ENCODE data around the gene SMC6. TPM values are rescaled to one million over a fixed set of nuclear protein-coding genes. Genes with fewer than 3 reads are reported as not detected.

The SMC6 gene
- total RNA-seq, 1 experiment from 2014 or later, result 75.7 TPM

DNA sequence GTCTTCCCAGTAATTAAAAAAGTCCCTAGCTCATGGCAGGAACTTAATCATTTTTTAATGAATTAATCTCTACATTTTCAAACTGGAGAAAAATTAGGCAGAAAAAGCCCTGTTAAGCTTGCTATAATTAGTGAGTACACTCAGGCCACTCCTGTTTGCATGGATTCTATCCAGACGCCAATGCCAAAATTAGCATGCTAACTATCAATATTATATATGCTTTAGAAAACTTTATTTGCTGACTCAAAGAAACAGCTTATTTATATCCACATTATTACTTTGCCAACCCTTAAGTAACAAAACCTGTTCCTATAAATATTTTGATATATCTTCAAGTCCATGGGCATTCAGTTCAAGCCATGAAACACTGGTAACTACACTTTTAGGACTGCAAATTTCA lies 90.9 kb downstream of the SMC6 start:
- H3K27me3 ChIP-seq, result no peaks in the 10 kb centered on the region
- no peak overlapping the region for H3K4me3 ChIP-seq
- H3K9me3 ChIP-seq (replicated peaks), result no peaks in the 10 kb centered on the region

DNA sequence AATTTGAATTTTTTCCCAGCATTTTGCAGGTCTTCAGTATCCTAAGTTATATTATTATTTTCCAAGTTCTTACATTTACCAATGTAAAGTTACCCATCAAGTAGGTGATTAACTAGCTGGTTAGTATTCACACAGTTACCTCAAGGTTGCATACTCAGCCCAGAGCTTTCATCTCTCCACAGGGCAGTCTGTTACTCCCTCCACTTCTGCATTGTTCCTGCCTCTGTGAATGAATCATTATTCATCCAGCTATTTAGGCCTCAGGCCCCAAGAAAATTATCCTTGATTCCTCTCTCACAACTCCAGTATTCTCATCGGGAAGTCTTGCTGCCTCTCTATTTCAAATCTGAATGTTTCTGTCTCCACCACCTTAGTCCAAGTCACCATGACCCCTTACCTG lies 92.2 kb downstream of the SMC6 start:
- H3K27me3 ChIP-seq, result no peaks in the 10 kb centered on the region
- peaks cover 40% of the 10 kb centered on the region for H3K36me3 ChIP-seq
- DNase-seq, result no peak
- no peak overlapping the region for H3K4me3 ChIP-seq
- no peaks in the 10 kb centered on the region for H3K9me3 ChIP-seq (replicated peaks)
- H3K4me1 ChIP-seq, result no peaks in the 10 kb centered on the region
- H3K27ac ChIP-seq, result no peak overlapping the region

More for the DNA sequence above, 90.9 kb downstream of the SMC6 start:
- Histone ChIP-seq H3K4me1 (no peaks in the 10 kb centered on the region), H3K27ac (no peak overlapping the region), H3K36me3 (peaks cover 46% of the 10 kb centered on the region)
- no peak for DNase-seq

DNA sequence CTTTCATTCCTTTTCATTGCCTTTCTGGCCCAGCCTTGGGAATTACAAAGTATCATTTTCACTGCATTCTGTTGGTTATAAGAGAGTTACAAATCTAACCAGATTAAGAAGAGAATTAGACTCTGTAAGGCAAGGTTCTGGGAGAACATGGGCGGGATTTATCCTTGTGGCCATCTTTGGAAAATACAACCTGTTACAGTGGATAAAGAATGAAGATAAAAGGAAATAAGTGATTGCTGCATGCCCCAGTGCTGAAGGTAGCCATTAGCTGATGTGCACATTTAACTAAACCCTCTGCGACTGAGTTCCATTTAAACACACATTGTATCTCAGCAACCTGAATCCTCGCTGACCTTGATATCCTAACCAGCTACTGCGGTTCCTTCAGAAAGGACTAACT lies 93.4 kb downstream of the SMC6 start:
- no peaks in the 10 kb centered on the region for H3K27me3 ChIP-seq
- no peak overlapping the region for H3K4me3 ChIP-seq
- H3K36me3 ChIP-seq, result peaks cover 28% of the 10 kb centered on the region
- no peak for DNase-seq
- H3K27ac ChIP-seq, result no peak overlapping the region
- H3K9me3 ChIP-seq (replicated peaks), result no peaks in the 10 kb centered on the region
- H3K4me1 ChIP-seq, result no peaks in the 10 kb centered on the region

DNA sequence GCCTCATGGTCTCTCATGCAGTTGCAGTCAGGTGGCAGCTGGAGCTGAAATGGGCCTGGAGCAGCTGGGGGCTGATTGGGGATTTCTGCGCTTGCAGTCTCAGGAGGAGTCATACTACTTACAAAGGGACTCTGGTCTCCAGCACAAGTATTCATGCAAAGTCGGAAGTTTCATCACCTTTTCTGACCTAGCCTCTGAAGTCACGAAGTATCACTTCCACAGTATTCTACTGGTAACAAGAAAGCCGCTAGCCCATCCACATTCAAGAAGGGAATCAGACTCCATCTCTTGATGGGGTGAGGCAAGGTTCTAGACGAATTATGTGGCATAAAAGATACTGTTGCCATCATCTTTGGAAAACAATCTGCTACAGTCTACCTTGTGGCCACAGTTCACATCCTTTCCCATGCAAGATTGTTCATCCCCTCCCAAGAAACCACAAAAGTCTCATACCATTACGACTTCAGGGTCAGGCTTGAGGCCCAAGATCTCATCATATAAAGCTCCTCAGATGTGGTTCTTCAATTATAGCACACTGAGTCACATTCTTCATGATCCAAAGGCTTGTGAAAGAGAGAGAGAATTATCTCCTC lies 95.3 kb downstream of the SMC6 start:
- no peaks in the 10 kb centered on the region for H3K4me1 ChIP-seq
- no peak for DNase-seq
- no peaks in the 10 kb centered on the region for H3K9me3 ChIP-seq (replicated peaks)
- no peak overlapping the region for H3K27ac ChIP-seq
- H3K36me3 ChIP-seq, result peaks cover 10% of the 10 kb centered on the region
- H3K27me3 ChIP-seq, result no peaks in the 10 kb centered on the region
- H3K4me3 ChIP-seq, result no peak overlapping the region

DNA sequence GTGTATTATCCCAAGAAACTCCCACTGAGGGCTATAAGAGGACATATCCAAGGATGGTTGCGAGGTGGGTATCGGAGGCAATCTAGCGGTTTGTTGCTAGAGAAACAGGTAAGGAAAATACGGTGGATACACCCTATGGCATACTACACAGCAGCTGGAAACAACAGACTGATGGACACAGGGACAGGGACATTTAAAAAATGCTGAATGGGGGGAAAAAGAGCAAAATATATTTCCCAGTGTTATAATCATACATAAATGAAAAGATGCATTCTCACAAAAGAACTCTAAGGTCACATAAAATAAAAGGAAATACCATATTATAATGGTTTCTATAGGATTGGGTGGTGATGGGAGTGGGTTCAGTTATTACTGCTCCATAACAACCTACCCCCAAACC lies 95.9 kb downstream of the SMC6 start:
- Histone ChIP-seq H3K4me3 (no peak overlapping the region), H3K9me3 (replicated peaks) (no peaks in the 10 kb centered on the region), H3K4me1 (no peaks in the 10 kb centered on the region), H3K27me3 (no peaks in the 10 kb centered on the region), H3K36me3 (peaks cover 4% of the 10 kb centered on the region), H3K27ac (no peak overlapping the region)
- DNase-seq, result no peak

DNA sequence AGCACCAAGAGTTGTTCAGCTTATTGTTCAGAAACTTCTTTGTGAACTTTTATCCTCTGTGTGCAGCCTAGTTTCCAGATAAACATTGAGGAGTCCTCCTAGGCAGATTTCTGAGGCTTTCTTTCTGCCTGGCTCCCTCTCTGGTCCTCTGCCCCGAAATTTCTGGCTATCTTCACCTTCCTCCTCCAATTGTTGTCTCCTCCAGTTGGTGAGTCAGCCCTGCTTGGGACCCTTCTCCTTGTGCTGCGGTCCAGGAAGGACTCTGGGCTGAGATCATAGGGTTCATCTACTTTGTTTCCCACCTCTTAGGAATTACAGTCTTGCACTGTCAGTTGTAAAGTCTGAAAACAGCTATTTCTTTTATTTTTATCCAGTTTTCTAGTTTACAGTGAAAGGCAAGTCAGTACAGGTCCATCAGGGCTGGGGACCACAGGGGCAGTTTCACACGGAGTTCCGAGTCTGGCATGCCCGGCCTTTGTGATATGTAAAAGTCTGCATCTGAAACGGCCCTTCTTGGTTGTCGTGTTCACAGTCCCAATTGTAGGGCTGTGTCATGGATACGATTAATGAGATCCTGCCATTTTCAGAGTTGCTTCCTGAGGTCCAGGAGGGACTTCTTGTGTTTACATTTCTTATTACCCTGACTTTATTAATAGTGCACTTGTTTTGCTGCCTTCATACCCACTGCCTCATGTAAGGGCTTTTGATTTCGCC lies 100.8 kb downstream of the SMC6 start:
- Histone ChIP-seq H3K4me1 (no peaks in the 10 kb centered on the region), H3K4me3 (no peak overlapping the region), H3K36me3 (no peaks in the 10 kb centered on the region), H3K9me3 (replicated peaks) (no peaks in the 10 kb centered on the region), H3K27ac (no peak overlapping the region), H3K27me3 (no peaks in the 10 kb centered on the region)
- no peak for DNase-seq

DNA sequence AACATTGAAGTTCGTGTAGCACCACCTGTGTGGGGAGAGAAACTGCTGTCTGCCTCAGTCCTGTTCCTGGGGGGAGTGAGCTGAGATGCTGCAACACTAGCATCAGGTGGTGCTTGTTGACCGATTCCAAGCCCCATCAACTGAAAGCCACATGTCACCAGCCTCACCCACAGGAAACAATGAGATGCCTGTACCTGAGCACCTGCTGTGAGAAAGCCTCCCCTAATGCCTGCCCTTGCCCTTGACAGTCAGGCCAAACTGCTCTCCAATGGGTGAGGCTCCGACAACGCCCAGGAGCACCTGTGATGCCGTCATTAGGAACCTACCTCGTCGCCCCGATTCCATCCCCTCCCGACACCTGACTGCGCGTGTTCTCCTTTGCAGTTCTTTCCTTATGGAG lies 104.6 kb downstream of the SMC6 start:
- Histone ChIP-seq H3K9me3 (replicated peaks) (no peaks in the 10 kb centered on the region), H3K36me3 (no peaks in the 10 kb centered on the region), H3K4me3 (no peak overlapping the region), H3K27ac (no peak overlapping the region), H3K27me3 (no peaks in the 10 kb centered on the region), H3K4me1 (no peaks in the 10 kb centered on the region; the same call in 1 of the 2 replicates)
- DNase-seq, result no peak

DNA sequence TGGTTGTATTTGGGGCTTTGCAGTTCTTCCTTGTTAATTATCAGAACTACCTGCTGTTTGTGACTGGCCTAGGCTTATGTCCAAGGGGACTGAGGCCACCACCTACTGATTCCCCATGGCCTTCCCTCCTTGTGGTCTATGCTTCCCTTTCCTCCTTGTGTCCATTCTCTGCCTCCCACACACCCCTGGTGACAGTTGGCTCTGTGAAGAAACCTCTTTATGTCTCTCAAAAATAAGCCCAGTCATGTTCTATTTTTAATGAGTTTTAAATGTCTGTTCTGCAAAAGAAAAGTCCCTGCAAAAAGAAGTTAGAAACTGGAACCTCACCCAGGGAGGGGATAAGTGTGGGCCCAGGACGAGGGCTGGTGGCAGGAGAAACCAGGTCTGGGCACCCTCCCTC lies 105.0 kb downstream of the SMC6 start:
- Histone ChIP-seq H3K9me3 (replicated peaks) (no peaks in the 10 kb centered on the region), H3K4me3 (no peak overlapping the region), H3K36me3 (no peaks in the 10 kb centered on the region), H3K4me1 (no peaks in the 10 kb centered on the region; the same call in 1 of the 2 replicates), H3K27ac (no peak overlapping the region), H3K27me3 (no peaks in the 10 kb centered on the region)
- no peak for DNase-seq

DNA sequence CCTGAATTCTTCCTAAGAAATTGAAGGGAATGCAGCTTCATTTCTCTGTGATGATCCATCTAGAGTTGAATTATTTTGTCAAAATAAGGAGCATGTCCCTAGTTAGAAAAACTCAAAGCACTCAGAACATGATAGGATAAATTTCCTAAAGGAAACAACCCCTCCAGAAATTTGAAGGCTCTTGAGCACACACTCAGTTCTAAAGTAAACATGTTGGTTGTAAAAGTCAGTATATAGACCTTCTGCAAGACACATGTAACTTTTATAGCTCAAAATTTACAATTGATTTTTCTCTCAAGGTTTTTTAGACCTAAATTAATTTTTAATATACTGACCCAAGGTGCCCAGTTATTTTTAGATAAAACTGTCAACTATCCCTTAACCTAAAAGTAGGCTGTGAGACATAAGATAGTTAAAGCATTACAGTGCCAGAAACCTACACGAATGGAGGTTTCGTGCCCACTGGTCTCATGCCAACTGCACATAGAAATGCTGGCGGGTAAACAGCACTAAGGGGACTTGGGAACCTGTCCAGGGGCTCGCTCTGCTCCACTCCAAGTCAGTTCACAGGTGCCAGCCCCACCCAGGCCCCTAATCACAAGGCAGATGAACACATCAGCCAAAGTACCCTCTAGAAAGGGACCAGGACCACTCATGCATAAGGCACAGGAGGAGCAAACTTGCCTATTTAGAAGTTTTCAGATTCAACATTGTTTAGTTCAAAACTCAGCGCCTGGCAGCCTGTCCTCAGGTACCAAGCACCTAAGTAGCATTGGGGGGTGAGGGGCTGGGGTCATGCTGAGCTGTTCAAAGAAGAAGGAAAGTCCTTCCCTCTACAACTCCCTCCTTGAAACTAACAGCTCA lies 106.5 kb downstream of the SMC6 start:
- H3K27me3 ChIP-seq, result no peaks in the 10 kb centered on the region
- no peak overlapping the region for H3K27ac ChIP-seq
- no peak overlapping the region for H3K4me3 ChIP-seq
- peaks cover 6% of the 10 kb centered on the region for H3K4me1 ChIP-seq
- H3K9me3 ChIP-seq (replicated peaks), result no peaks in the 10 kb centered on the region
- H3K36me3 ChIP-seq, result no peaks in the 10 kb centered on the region
- no peak for DNase-seq

DNA sequence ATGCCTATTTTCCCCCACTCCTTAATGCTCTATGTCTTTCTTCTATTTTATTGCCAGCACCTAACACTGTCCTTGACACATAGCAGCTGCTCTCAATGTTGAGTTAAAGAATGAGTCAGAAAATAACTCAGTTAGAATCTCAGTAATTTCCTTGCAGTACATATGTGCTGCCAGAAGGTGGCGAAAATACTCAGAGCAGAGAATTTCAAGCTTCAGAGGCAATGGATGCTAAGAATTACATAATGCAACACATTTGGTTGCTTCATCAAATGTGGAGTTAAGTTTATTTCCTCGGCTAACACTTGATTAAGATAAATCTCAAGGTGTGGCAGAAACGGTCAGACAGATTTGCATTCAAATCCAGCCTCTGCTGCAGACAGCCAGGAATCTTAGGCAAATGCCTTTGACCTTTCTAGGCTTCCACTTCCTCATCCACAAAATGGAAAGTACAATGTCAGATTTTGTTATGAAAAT lies 107.5 kb downstream of the SMC6 start:
- Histone ChIP-seq H3K9me3 (replicated peaks) (no peaks in the 10 kb centered on the region), H3K4me1 (peaks cover 6% of the 10 kb centered on the region), H3K4me3 (no peak overlapping the region), H3K36me3 (no peaks in the 10 kb centered on the region), H3K27ac (no peak overlapping the region), H3K27me3 (no peaks in the 10 kb centered on the region)
- DNase-seq, result peak; percentile 51 to 85

DNA sequence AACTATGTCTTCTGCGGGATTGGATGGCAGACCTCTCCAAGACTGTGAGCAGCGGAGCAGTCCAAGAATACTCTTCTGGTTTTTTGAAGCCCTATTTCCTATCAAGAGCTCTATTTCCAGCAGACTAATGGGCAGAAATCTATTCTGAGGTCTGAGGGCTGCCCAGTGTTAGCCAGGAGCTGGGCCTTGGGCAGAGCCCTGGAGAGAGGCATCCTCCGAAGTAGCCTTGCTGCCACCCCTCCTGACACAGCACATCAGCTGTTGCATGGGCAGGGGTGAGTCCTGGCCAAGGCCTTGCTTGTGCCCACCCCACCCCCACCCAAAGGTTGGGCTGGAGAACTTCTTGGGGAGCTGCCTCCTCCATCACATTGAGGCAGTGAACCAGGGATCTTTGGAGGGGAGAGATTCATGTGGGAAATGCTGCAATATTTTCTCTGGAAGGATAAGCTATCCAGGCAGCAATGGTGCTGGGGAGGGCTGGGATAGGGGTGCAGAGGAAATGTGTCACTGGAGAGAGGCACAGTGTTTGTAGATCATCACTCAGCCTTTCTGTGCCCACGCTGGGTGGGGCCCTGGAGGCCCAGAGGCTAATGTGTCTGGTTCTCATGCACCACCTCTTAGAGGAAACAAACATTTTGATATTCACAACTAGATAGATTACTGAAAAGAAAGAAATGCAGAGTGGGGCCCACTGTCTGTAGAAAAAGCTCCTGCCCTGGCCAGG lies 108.5 kb downstream of the SMC6 start:
- no peaks in the 10 kb centered on the region for H3K9me3 ChIP-seq (replicated peaks)
- no peaks in the 10 kb centered on the region for H3K27me3 ChIP-seq
- peaks cover 6% of the 10 kb centered on the region for H3K4me1 ChIP-seq
- no peak overlapping the region for H3K4me3 ChIP-seq
- no peaks in the 10 kb centered on the region for H3K36me3 ChIP-seq
- no peak overlapping the region for H3K27ac ChIP-seq
- DNase-seq, result no peak

DNA sequence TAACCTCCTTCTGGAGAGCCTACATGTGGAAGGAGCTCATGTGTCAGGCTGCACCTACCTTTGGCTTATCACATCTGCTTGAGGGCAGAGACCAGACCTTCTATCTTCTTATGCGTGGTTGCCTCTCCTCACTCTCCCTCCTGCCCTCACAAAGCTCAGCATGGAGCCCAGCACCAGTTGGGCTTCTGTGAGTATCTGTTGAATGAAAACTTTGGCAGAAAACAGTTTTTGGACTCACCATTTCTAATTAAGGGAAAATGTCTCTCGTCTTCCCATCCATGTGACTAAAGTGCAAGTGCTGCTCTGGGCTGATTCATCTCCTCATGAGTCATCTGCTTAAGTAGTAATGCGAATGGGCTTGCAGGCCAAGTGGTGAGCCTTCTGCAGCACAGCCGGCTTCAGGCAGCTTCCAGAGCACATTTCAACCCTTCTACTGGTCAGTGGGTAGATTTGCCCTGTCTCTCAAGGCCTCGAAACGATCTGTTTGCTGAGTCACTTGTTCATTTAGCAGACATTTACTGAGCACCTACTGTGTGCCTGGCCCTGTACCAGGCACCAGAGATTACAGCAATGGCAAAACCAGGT lies 110.5 kb downstream of the SMC6 start:
- Histone ChIP-seq H3K27ac (no peak overlapping the region), H3K4me3 (no peak overlapping the region), H3K27me3 (no peaks in the 10 kb centered on the region), H3K36me3 (no peaks in the 10 kb centered on the region), H3K9me3 (replicated peaks) (no peaks in the 10 kb centered on the region), H3K4me1 (peaks cover 6% of the 10 kb centered on the region)
- DNase-seq, result peak; percentile 31 to 45

DNA sequence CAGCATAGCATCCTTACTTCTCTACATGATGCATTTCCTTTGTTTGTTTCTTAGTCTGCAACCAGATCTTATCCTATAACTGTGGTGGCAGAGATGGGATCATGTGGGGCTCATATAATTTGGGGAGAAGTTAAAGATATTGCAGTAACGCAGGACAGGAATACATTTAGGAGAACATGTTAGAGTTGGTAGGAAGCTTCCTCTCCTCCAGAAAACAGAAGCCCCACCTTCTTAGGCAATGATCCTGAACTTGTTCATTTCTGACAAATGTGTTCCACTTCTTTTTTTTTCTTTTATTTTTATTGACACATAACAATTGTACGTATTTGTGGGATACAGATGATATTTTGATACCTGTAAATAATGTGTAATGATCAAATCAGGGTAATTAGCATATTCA lies 113.2 kb downstream of the SMC6 start:
- DNase-seq, result no peak
- no peak overlapping the region for H3K4me3 ChIP-seq
- peaks cover 10% of the 10 kb centered on the region for H3K4me1 ChIP-seq
- no peak overlapping the region for H3K27ac ChIP-seq
- H3K27me3 ChIP-seq, result no peaks in the 10 kb centered on the region
- no peaks in the 10 kb centered on the region for H3K36me3 ChIP-seq
- H3K9me3 ChIP-seq (replicated peaks), result no peaks in the 10 kb centered on the region

DNA sequence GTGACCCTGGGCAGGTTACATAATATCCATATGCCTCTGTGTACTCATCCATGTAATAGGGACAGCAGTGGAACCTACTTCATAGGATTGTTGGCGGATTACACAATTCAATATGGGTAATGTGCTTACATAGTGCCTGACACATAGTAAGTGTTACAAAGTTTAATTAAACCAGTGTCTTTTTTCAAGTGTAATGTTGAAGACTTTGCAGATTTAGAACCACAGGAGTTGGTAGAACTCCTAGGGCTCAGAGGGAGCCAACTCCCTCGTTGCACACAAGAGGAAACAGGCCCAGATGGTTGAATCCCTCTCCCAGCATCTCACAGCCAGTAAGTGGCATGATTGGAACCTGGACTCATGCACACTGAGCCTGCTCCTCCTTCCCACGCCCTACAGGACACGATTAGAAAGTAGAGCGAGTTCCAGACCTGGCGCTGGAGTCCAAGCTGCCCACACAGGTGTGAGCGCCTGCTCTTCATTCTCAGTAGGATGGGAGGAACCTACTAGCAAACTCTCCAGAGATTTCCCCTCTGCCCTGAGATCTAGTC lies 115.3 kb downstream of the SMC6 start:
- H3K4me3 ChIP-seq, result no peak overlapping the region
- DNase-seq, result no peak
- H3K4me1 ChIP-seq, result peaks cover 16% of the 10 kb centered on the region
- H3K27ac ChIP-seq, result no peak overlapping the region
- no peaks in the 10 kb centered on the region for H3K27me3 ChIP-seq
- H3K9me3 ChIP-seq (replicated peaks), result no peaks in the 10 kb centered on the region
- no peaks in the 10 kb centered on the region for H3K36me3 ChIP-seq

Data from SJCRH30 (cell line).